Measurements from ENCODE around the gene SLC8A3.

GRCh38 chr14:70011708-70012107 lies 177.0 kb downstream of the SLC8A3 start:
- TF ChIP-seq EZH2 (IDR thresholded peaks at IDR 0.05) (no peak), POLR2AphosphoS5 (IDR thresholded peaks at IDR 0.05; ENCODE audit: borderline replicate concordance, low read depth, low read length) (no peak), FOXP2 (optimal IDR thresholded peaks at IDR 0.05; ENCODE audit: control extremely low read depth, extremely low read length, insufficient read depth) (no peak)
